SK-N-SH (cell line): Measurements from ENCODE around the gene METTL25B. TPM values are rescaled to one million over a fixed set of nuclear protein-coding genes. Genes with fewer than 3 reads are reported as not detected.

Experiments used
- CTCF ChIA-PET: fragments of 300-600, 350-600 bp; formaldehyde crosslinking; extraction: SDS; loops from one replicate; lab custom pipeline; 2021; lab: Yijun Ruan, JAX
- POLR2A ChIA-PET: fragments of 350-600 bp; sonication (Branson Sonifier 250); formaldehyde crosslinking; extraction: SDS; loops from one replicate; lab custom pipeline; 2020; ENCODE audit warnings: antibody characterized with exemption, inconsistent platforms; lab: Yijun Ruan, JAX
- DNase-seq: peaks from one replicate; pipeline ENCODE4 v3.0.0; 2012
- H2AFZ ChIP-seq: fragments of 200-600 bp; sonication (generic); 2 replicates; pipeline ENCODE4 v1.8.1; 2016; ENCODE audit warnings: antibody characterized with exemption, mild to moderate bottlenecking, low read depth
- H3F3A ChIP-seq: fragments of 200-600 bp; sonication (generic); replicated peaks from 2 replicates; pipeline ENCODE3; 2016; ENCODE audit warnings: antibody characterized with exemption, mild to moderate bottlenecking; ENCODE audit not compliant: insufficient read depth
- H3K27ac ChIP-seq, 2 experiments: fragments of 200-500 bp in 1 of 2; fragments of 200-600 bp in 1 of 2; sonication (Bioruptor generic) in 1 of 2; sonication (generic), shearing (Covaris generic) in 1 of 2; 2 replicates each; pipeline versions ENCODE4 v1.5.1 to v1.6.1; 2014 to 2016; ENCODE audit warnings: low read depth in 2 of 2, inconsistent platforms in 1 of 2, low read length in 1 of 2, mild to moderate bottlenecking in 1 of 2, mixed read lengths in 1 of 2
- H3K27me3 ChIP-seq: fragments of 200-600 bp; sonication (generic), shearing (Covaris generic); 2 replicates; pipeline ENCODE4 v1.6.1; 2016; ENCODE audit warnings: mixed run types; ENCODE audit not compliant: insufficient read depth
- H3K36me3 ChIP-seq, 2 experiments: fragments of 200-500 bp in 1 of 2; fragments of 200-600 bp in 1 of 2; sonication (Bioruptor generic) in 1 of 2; sonication (generic) in 1 of 2; replicated peaks in 1 of 2; 2 replicates each; pipeline versions ENCODE3 to v1.5.1; 2014 to 2016; ENCODE audit warnings: low read length in 1 of 2, mild to moderate bottlenecking in 1 of 2; ENCODE audit not compliant: insufficient read depth in 2 of 2, control insufficient read depth in 1 of 2
- H3K4me1 ChIP-seq, 2 experiments: fragments of 200-500 bp in 1 of 2; fragments of 200-600 bp in 1 of 2; sonication (Bioruptor generic) in 1 of 2; sonication (generic), shearing (Covaris generic) in 1 of 2; 2 replicates each; pipeline versions ENCODE4 v1.5.1 to v1.6.1; 2014 to 2016; ENCODE audit warnings: low read depth in 1 of 2, low read length in 1 of 2, mixed run types in 1 of 2; ENCODE audit not compliant: insufficient read depth in 2 of 2, control insufficient read depth in 1 of 2
- H3K4me2 ChIP-seq: fragments of 200-600 bp; sonication (generic), shearing (Covaris generic); 2 replicates; pipeline ENCODE4 v1.6.1; 2017; ENCODE audit warnings: mixed run types
- H3K4me3 ChIP-seq, 2 experiments: fragments of 200-500 bp in 1 of 2; fragments of 200-600 bp in 1 of 2; sonication (Bioruptor generic) in 1 of 2; sonication (generic), shearing (Covaris generic) in 1 of 2; 2 replicates each; pipeline versions ENCODE4 v1.5.1 to v1.8.1; 2014 to 2016; ENCODE audit warnings: low read depth in 2 of 2, inconsistent platforms in 1 of 2, low read length in 1 of 2, mild to moderate bottlenecking in 1 of 2, mixed read lengths in 1 of 2, moderate library complexity in 1 of 2
- H3K79me2 ChIP-seq: fragments of 200-600 bp; sonication (generic); 2 replicates; pipeline ENCODE4 v1.8.1; 2017; ENCODE audit warnings: mild to moderate bottlenecking; ENCODE audit not compliant: insufficient read depth
- H3K9ac ChIP-seq: fragments of 200-600 bp; sonication (generic); 2 replicates; pipeline ENCODE4 v1.6.1; 2017; ENCODE audit warnings: mixed run types
- H3K9me2 ChIP-seq: fragments of 200-600 bp; sonication (generic); 2 replicates; pipeline ENCODE4 v1.6.1; 2017; ENCODE audit warnings: mixed run types
- H3K9me3 ChIP-seq: fragments of 200-600 bp; sonication (generic); 2 replicates; pipeline ENCODE4 v1.6.1; 2017; ENCODE audit warnings: mixed run types, mild to moderate bottlenecking, moderate library complexity
- H4K20me1 ChIP-seq: fragments of 200-600 bp; sonication (generic); 2 replicates; pipeline ENCODE4 v1.6.1; 2017; ENCODE audit warnings: mild to moderate bottlenecking, mixed run types; ENCODE audit not compliant: insufficient read depth
- CHD2 ChIP-seq: fragments of 150-350 bp; IDR thresholded peaks from 2 replicates; pipeline ENCODE4 v1.6.1; 2018; ENCODE audit warnings: low read length; ENCODE audit not compliant: partially characterized antibody
- JUND ChIP-seq: IDR thresholded peaks from 2 replicates; pipeline ENCODE4 v1.4.0; 2012
- MAX ChIP-seq: IDR thresholded peaks from 2 replicates; pipeline ENCODE4 v1.4.0; 2012; ENCODE audit warnings: low read depth
- MXI1 ChIP-seq: IDR thresholded peaks from 2 replicates; pipeline ENCODE4 v1.6.1; 2012; ENCODE audit warnings: mild to moderate bottlenecking, low read depth, low read length, improper control_type of control experiment
- NRF1 ChIP-seq: IDR thresholded peaks from 2 replicates; pipeline ENCODE4 v1.6.1; 2012; ENCODE audit warnings: low read depth, mild to moderate bottlenecking, low read length
- PBX3 ChIP-seq: IDR thresholded peaks from 2 replicates; pipeline ENCODE4; 2012
- RCOR1 ChIP-seq: fragments of 150-350 bp; IDR thresholded peaks from 2 replicates; pipeline ENCODE4 v1.6.1; 2017; ENCODE audit warnings: antibody characterized with exemption, low read length
- RFX5 ChIP-seq: IDR thresholded peaks from 2 replicates; pipeline ENCODE4 v1.6.1; 2012; ENCODE audit warnings: mild to moderate bottlenecking, improper control_type of control experiment, low read length
- SIN3A ChIP-seq: IDR thresholded peaks from 2 replicates; pipeline ENCODE4 v1.6.1; 2012; ENCODE audit warnings: low read depth, mild to moderate bottlenecking, low read length, moderate library complexity, borderline replicate concordance
- SMC3 ChIP-seq: IDR thresholded peaks from 2 replicates; pipeline ENCODE4 v1.6.1; 2012; ENCODE audit warnings: low read depth, low read length, improper control_type of control experiment
- TAF1 ChIP-seq: IDR thresholded peaks from 2 replicates; pipeline ENCODE4 v1.6.1; 2012; ENCODE audit warnings: low read depth, mild to moderate bottlenecking, low read length, moderate library complexity, borderline replicate concordance
- TCF12 ChIP-seq: IDR thresholded peaks from 2 replicates; pipeline ENCODE4 v1.4.0; 2012
- USF1 ChIP-seq: IDR thresholded peaks from 2 replicates; pipeline ENCODE4 v1.4.0; 2012; ENCODE audit warnings: low read depth, borderline replicate concordance
- USF2 ChIP-seq: fragments of 150-350 bp; IDR thresholded peaks from 2 replicates; pipeline ENCODE4 v1.6.1; 2017; ENCODE audit warnings: antibody characterized with exemption, low read length, low read depth, borderline replicate concordance
- ZBTB33 ChIP-seq: IDR thresholded peaks from 2 replicates; pipeline ENCODE4 v1.4.0; 2012; ENCODE audit warnings: low read depth, borderline replicate concordance
- WGBS: methylation state at CpG from one replicate; pipeline ENCODE4 v1.1.6; 2017; ENCODE audit warnings: low lambda C conversion rate; 5-methylcytosine and 5-hydroxymethylcytosine counted together
- polyA plus RNA-seq, 3 experiments: library from polyadenylated mRNA; depleted of rRNA; stranded (reverse); fragments of >200 nt; gene quantifications; 2 replicates each; pipeline ENCODE4 v1.2.3, GENCODE V29; 2012

METTL25B gene
- polyA plus RNA-seq, 1 of the 3 experiments (the other 2 are of a cell fraction), result 20.1 TPM

- H3K4me3 ChIP-seq, result no peak overlapping the region
- DNase-seq, result no peak
- H3K79me2 ChIP-seq, result no peaks in the 10 kb centered on the region
- H2AFZ ChIP-seq, result no peak overlapping the region
- H3K36me3 ChIP-seq, result peaks cover 0 to 18% of the 10 kb centered on the region in 2 experiments
- no peaks in the 10 kb centered on the region for H3K9me3 ChIP-seq
- ChIA-PET POLR2A (interaction anchor here (1.4 kb wide), 1 partner anchor 14 kb away, joined by 4 read pairs; no protein-coding TSS in a partner anchor), CTCF (interaction anchor here (1.2 to 45.5 kb wide), 4 partner anchors 1 to 393 kb away, joined by 3 to 2702 read pairs (median 1352); partner anchors contain the start of genes CRABP2, ISG20L2, METTL25B and NES)
- no peaks in the 10 kb centered on the region for H3K9me2 ChIP-seq
- no peak for TF ChIP-seq MAX
- no peak for TF ChIP-seq NRF1
- no peak for TF ChIP-seq TAF1
- no peak for TF ChIP-seq MXI1
- TF ChIP-seq CHD2, result no peak
- TF ChIP-seq USF1, result no peak
- TF ChIP-seq SMC3, result no peak
- no peak for TF ChIP-seq PBX3
- no peak for TF ChIP-seq RCOR1
- TF ChIP-seq ZBTB33, result no peak
- no peak for TF ChIP-seq TCF12
- no peak for TF ChIP-seq JUND
- no peak for TF ChIP-seq USF2
- no peak for TF ChIP-seq RFX5
- no peak for TF ChIP-seq SIN3A
- peaks cover 14 to 57% of the 10 kb centered on the region in 2 experiments; a peak in 3 of 4 replicates for H3K4me1 ChIP-seq
- no peak overlapping the region for H3K9ac ChIP-seq
- 94% methylated on average over 8 of the region's 8 CpGs for WGBS
- H4K20me1 ChIP-seq, result no peaks in the 10 kb centered on the region
- no peak overlapping the region for H3K4me2 ChIP-seq
- no peaks in the 10 kb centered on the region for H3K27me3 ChIP-seq
- H3F3A ChIP-seq, result peaks cover 15% of the 10 kb centered on the region
- H3K27ac ChIP-seq, result peak overlapping the region in 1 of 2 experiments; percentile 71; a peak in 2 of 4 replicates
These were observed 31.5 kb upstream of the METTL25B start for GRCh38 chr1:156696755-156697154.
